Liver (tissue), 9 donors: Measurements from ENCODE around the gene GALNT17. TPM values are rescaled to one million over a fixed set of nuclear protein-coding genes. Genes with fewer than 3 reads are reported as not detected.

Source experiments
- DNase-seq: peaks from one replicate; pipeline ENCODE4 v3.0.0-alpha.2; 2017; ENCODE audit warnings: low spot score
- H3K27ac ChIP-seq, 2 donors: one replicate each; pipeline ENCODE4 v1.7.0; 2013; ENCODE audit warnings: inconsistent platforms in 2 of 2, low read length in 2 of 2, control low read depth in 1 of 2, low read depth in 1 of 2, mild to moderate bottlenecking in 1 of 2
- H3K27me3 ChIP-seq, 4 donors: one replicate each; pipeline versions ENCODE4 v1.6.1 to v1.7.0; 2013; ENCODE audit warnings: low read length in 3 of 4, inconsistent platforms in 1 of 4, mild to moderate bottlenecking in 1 of 4, moderate library complexity in 1 of 4; ENCODE audit not compliant: control insufficient read depth in 4 of 4, insufficient read depth in 4 of 4
- H3K36me3 ChIP-seq, 4 donors: one replicate each; pipeline versions ENCODE4 v1.6.1 to v1.7.0; 2013; ENCODE audit warnings: low read length in 3 of 4, mild to moderate bottlenecking in 3 of 4, low read depth in 1 of 4, moderate library complexity in 1 of 4; ENCODE audit not compliant: control insufficient read depth in 4 of 4, insufficient read depth in 3 of 4
- H3K4me1 ChIP-seq, 4 donors: one replicate each; pipeline versions ENCODE4 v1.6.1 to v1.7.0; 2013; ENCODE audit warnings: low read length in 3 of 4, mild to moderate bottlenecking in 3 of 4, moderate library complexity in 1 of 4; ENCODE audit not compliant: control insufficient read depth in 4 of 4, insufficient read depth in 4 of 4
- H3K4me3 ChIP-seq, 3 donors: one replicate each; pipeline versions ENCODE4 v1.6.1 to v1.7.0; 2013; ENCODE audit warnings: low read length in 3 of 3, control low read depth in 1 of 3, low read depth in 1 of 3, mild to moderate bottlenecking in 1 of 3
- H3K9ac ChIP-seq, 2 donors: one replicate each; pipeline ENCODE4 v1.7.0; 2013; ENCODE audit warnings: low read length in 2 of 2, mild to moderate bottlenecking in 2 of 2, moderate library complexity in 2 of 2, control low read depth in 1 of 2, low read depth in 1 of 2
- H3K9me3 ChIP-seq, 4 donors: one replicate each; pipeline versions ENCODE4 v1.6.1 to v1.7.0; 2013; ENCODE audit warnings: low read length in 3 of 4; ENCODE audit not compliant: control insufficient read depth in 4 of 4
- ATF3 ChIP-seq: IDR thresholded peaks from 2 replicates; pipeline ENCODE4 v1.6.1; 2016; ENCODE audit warnings: antibody characterized with exemption
- CTCF ChIP-seq: fragments of 150-350 bp; IDR thresholded peaks from 2 replicates; pipeline ENCODE4 v1.5.1; 2017; ENCODE audit warnings: improper control_type of control experiment, low read depth, low read length; ENCODE audit not compliant: missing input control
- EGR1 ChIP-seq, 2 donors: IDR thresholded peaks; 2 replicates each; pipeline ENCODE4 v1.6.1; 2016 to 2018; ENCODE audit warnings: antibody characterized with exemption in 2 of 2, low read depth in 2 of 2
- FOXA1 ChIP-seq: IDR thresholded peaks from 2 replicates; pipeline ENCODE4 v1.6.1; 2016; ENCODE audit warnings: antibody characterized with exemption
- FOXA2 ChIP-seq: IDR thresholded peaks from 2 replicates; pipeline ENCODE4 v1.6.1; 2016; ENCODE audit warnings: antibody characterized with exemption
- GABPA ChIP-seq, 2 donors: IDR thresholded peaks in 1 of 2; conservative IDR thresholded peaks in 1 of 2; 2 replicates each; pipeline ENCODE4 v1.6.1; 2016; ENCODE audit warnings: antibody characterized with exemption in 2 of 2, mild to moderate bottlenecking in 1 of 2, moderate library complexity in 1 of 2
- HNF4G ChIP-seq: IDR thresholded peaks from 2 replicates; pipeline ENCODE4 v1.6.1; 2016; ENCODE audit warnings: antibody characterized with exemption
- JUND ChIP-seq, 2 donors: IDR thresholded peaks; 2 replicates each; pipeline ENCODE4 v1.6.1; 2016; ENCODE audit warnings: antibody characterized with exemption in 2 of 2
- MAX ChIP-seq: IDR thresholded peaks from 2 replicates; pipeline ENCODE4 v1.6.1; 2016; ENCODE audit warnings: antibody characterized with exemption
- NR2F2 ChIP-seq: IDR thresholded peaks from 2 replicates; pipeline ENCODE4 v1.6.1; 2016; ENCODE audit warnings: antibody characterized with exemption
- RAD21 ChIP-seq, 2 donors: IDR thresholded peaks; 2 replicates each; pipeline ENCODE4 v1.6.1; 2016; ENCODE audit warnings: antibody characterized with exemption in 2 of 2, mild to moderate bottlenecking in 2 of 2
- REST ChIP-seq: IDR thresholded peaks from 2 replicates; pipeline ENCODE4 v1.6.1; 2016; ENCODE audit warnings: antibody characterized with exemption, mild to moderate bottlenecking
- RXRA ChIP-seq, 2 donors: IDR thresholded peaks; 2 replicates each; pipeline ENCODE4 v1.6.1; 2017 to 2018; ENCODE audit warnings: antibody characterized with exemption in 2 of 2, mild to moderate bottlenecking in 1 of 2
- SP1 ChIP-seq: IDR thresholded peaks from 2 replicates; pipeline ENCODE4 v1.6.1; 2018; ENCODE audit warnings: antibody characterized with exemption, mild to moderate bottlenecking
- TAF1 ChIP-seq: conservative IDR thresholded peaks from 2 replicates; pipeline ENCODE4 v1.6.1; 2016; ENCODE audit warnings: antibody characterized with exemption, mild to moderate bottlenecking
- YY1 ChIP-seq: IDR thresholded peaks from 2 replicates; pipeline ENCODE4 v1.6.1; 2016; ENCODE audit warnings: antibody characterized with exemption, mild to moderate bottlenecking
- ZBTB33 ChIP-seq: IDR thresholded peaks from 2 replicates; pipeline ENCODE4 v1.6.1; 2016; ENCODE audit warnings: antibody characterized with exemption
- WGBS: extraction: QIAGEN DNeasy Blood & Tissue Kit; methylation state at CpG from one replicate; pipeline ENCODE4 v1.1.7; 2013; 5-methylcytosine and 5-hydroxymethylcytosine counted together
- polyA plus RNA-seq, 2 donors: library from polyadenylated mRNA; stranded (reverse) in 1 of 2; unstranded in 1 of 2; fragments of 200-250 nt in 1 of 2; fragments of >200 nt in 1 of 2; fragmentation: Nextera tagmentation in 1 of 2; extraction: Ambion mirVana in 1 of 2; gene quantifications; one replicate each; pipeline versions ENCODE4 v1.2.1 to v1.2.3, GENCODE V29; 2013 to 2015
- total RNA-seq, 2 donors: library from RNA; depleted of rRNA; stranded (reverse); fragments of >200 nt; gene quantifications; one replicate each; pipeline ENCODE4 v1.2.3, GENCODE V29; 2014
- donor health status: healthy.
- donor health status: healthy.
- donor health status: healthy.
- donor health status: healthy.
- donor health status: healthy.

Gene GALNT17
- total and polyA plus RNA-seq, 4 donors: 0.10 to 0.42 (median 0.37) TPM; not detected in 1

GRCh38 chr7:71484380-71484779, 352.4 kb downstream of the GALNT17 start:
- H3K4me1 ChIP-seq: no peaks in the 10 kb centered on the region
- no peak overlapping the region for H3K27ac ChIP-seq
- 97% methylated on average over 3 of the region's 3 CpGs for WGBS
- H3K4me3 ChIP-seq: no peak overlapping the region
- TF ChIP-seq GABPA (IDR thresholded peaks at IDR 0.05 in 1 of 2, conservative IDR thresholded peaks at IDR 0.05 in 1 of 2) (no peak), FOXA1 (no peak)
- no peaks in the 10 kb centered on the region for H3K36me3 ChIP-seq
- H3K9ac ChIP-seq: no peak overlapping the region
- DNase-seq: no peak
- no peaks in the 10 kb centered on the region for H3K27me3 ChIP-seq
- no peaks in the 10 kb centered on the region for H3K9me3 ChIP-seq

- H3K4me1 ChIP-seq: no peaks in the 10 kb centered on the region
- no peak overlapping the region for H3K4me3 ChIP-seq
- no peak for DNase-seq
- no peaks in the 10 kb centered on the region for H3K36me3 ChIP-seq
- no peak overlapping the region for H3K27ac ChIP-seq
- H3K27me3 ChIP-seq: no peaks in the 10 kb centered on the region
- H3K9me3 ChIP-seq: no peaks in the 10 kb centered on the region
- no peak overlapping the region for H3K9ac ChIP-seq
- TF ChIP-seq NR2F2 (no peak), JUND (IDR thresholded peaks at IDR 0.05) (no peak), ATF3 (no peak), RXRA (IDR thresholded peaks at IDR 0.05) (no peak), RAD21 (IDR thresholded peaks at IDR 0.05) (no peak), TAF1 (no peak), HNF4G (no peak), FOXA2 (no peak), MAX (no peak), EGR1 (IDR thresholded peaks at IDR 0.05; ENCODE audit: low read depth in 2 of 2) (no peak), CTCF (no peak), YY1 (no peak), ZBTB33 (no peak), FOXA1 (no peak), SP1 (no peak), GABPA (IDR thresholded peaks at IDR 0.05 in 1 of 2, conservative IDR thresholded peaks at IDR 0.05 in 1 of 2) (no peak), REST (no peak)
- 86% methylated on average over 3 of the region's 3 CpGs for WGBS
Measured at GRCh38 chr7:71485586-71485985, 353.6 kb downstream of the GALNT17 start.
